ENCODE data around the gene C2CD4C.
"Not testable (repeated sequence)": the region's sequence is repeated elsewhere in the genome, so short reads cannot be mapped to it uniquely, and the experiment has no call there.

C2CD4C gene

GRCh38 chr19:390386-391206 is 18.4 kb downstream of the C2CD4C start:
- Histone ChIP-seq H3K9me3 (no peaks in the 10 kb centered on the region; the same call in 1 of the 2 replicates), H3K4me3 (ENCODE audit: low read depth, low read length) (no peak overlapping the region), H3K4me1 (no peaks in the 10 kb centered on the region), H3K27me3 (no peaks in the 10 kb centered on the region), H3K36me3 (no peaks in the 10 kb centered on the region)
- TF ChIP-seq CTCF (IDR thresholded peaks at IDR 0.05; ENCODE audit: low read depth, low read length), result no peak
- DNase-seq, result no peak

GRCh38 chr19:389935-390289 is 19.0 kb downstream of the C2CD4C start:
- Histone ChIP-seq H3K27me3 (no peaks in the 10 kb centered on the region), H3K9me3 (no peaks in the 10 kb centered on the region; the same call in 1 of the 2 replicates), H3K4me1 (no peaks in the 10 kb centered on the region), H3K4me3 (ENCODE audit: low read depth, low read length) (no peak overlapping the region), H3K36me3 (no peaks in the 10 kb centered on the region)
- no peak for DNase-seq
- no peak for TF ChIP-seq CTCF (IDR thresholded peaks at IDR 0.05; ENCODE audit: low read depth, low read length)

- Histone ChIP-seq H3K36me3 (no peaks in the 10 kb centered on the region), H3K9me3 (no peaks in the 10 kb centered on the region; the same call in 1 of the 2 replicates), H3K4me3 (ENCODE audit: low read depth, low read length) (no peak overlapping the region), H3K27me3 (no peaks in the 10 kb centered on the region), H3K4me1 (no peaks in the 10 kb centered on the region)
- no peak for TF ChIP-seq CTCF (IDR thresholded peaks at IDR 0.05; ENCODE audit: low read depth, low read length)
- DNase-seq, result no peak
These were observed 19.6 kb downstream of the C2CD4C start for GRCh38 chr19:389255-389934.

- Histone ChIP-seq H3K4me3 (ENCODE audit: low read depth, low read length) (no peak overlapping the region), H3K9me3 (no peaks in the 10 kb centered on the region; the same call in 1 of the 2 replicates), H3K4me1 (no peaks in the 10 kb centered on the region), H3K27me3 (no peaks in the 10 kb centered on the region), H3K36me3 (no peaks in the 10 kb centered on the region)
- TF ChIP-seq CTCF (IDR thresholded peaks at IDR 0.05; ENCODE audit: low read depth, low read length), result no peak
- no peak for DNase-seq
These were observed 20.3 kb downstream of the C2CD4C start for GRCh38 chr19:388691-389090.

- Histone ChIP-seq H3K4me3 (ENCODE audit: low read depth, low read length) (no peak overlapping the region), H3K4me1 (no peaks in the 10 kb centered on the region), H3K27me3 (no peaks in the 10 kb centered on the region), H3K36me3 (no peaks in the 10 kb centered on the region), H3K9me3 (no peaks in the 10 kb centered on the region; the same call in 1 of the 2 replicates)
- TF ChIP-seq CTCF (IDR thresholded peaks at IDR 0.05; ENCODE audit: low read depth, low read length), result no peak
- no peak for DNase-seq
These were observed 21.2 kb downstream of the C2CD4C start for GRCh38 chr19:387777-388176.

- not testable (repeated sequence) for H3K27me3 ChIP-seq; H3K36me3 ChIP-seq; H3K9me3 ChIP-seq; H3K4me3 ChIP-seq (ENCODE audit: low read depth, low read length); DNase-seq; H3K4me1 ChIP-seq
These were observed 22.2 kb downstream of the C2CD4C start for GRCh38 chr19:386632-387301.

- H3K4me1 ChIP-seq; H3K36me3 ChIP-seq; H3K9me3 ChIP-seq; DNase-seq; H3K4me3 ChIP-seq (ENCODE audit: low read depth, low read length); H3K27me3 ChIP-seq: not testable (repeated sequence)
These were observed 22.8 kb downstream of the C2CD4C start for GRCh38 chr19:386189-386588.

Data from BE2C (cell line).